Mammary epithelial cell (primary cell): ENCODE data around the gene LMTK2.

Experiments
- EZH2 ChIP-seq: IDR thresholded peaks from 2 replicates; pipeline ENCODE4 v1.6.1; 2012; ENCODE audit warnings: low read length, inconsistent platforms, borderline replicate concordance
- TF ChIP-seq, protein P1 (sequence below), 2 donors: IDR thresholded peaks in 1 of 2; conservative IDR thresholded peaks in 1 of 2; 2 replicates each; pipeline ENCODE4 v1.5.1; 2011 to 2012; ENCODE audit warnings: inconsistent platforms in 2 of 2, low read length in 2 of 2, mild to moderate bottlenecking in 2 of 2, control low read depth in 1 of 2, low read depth in 1 of 2; ENCODE audit not compliant: insufficient read depth in 1 of 2; ENCODE audit errors: extremely low read depth in 1 of 2

DNA sequence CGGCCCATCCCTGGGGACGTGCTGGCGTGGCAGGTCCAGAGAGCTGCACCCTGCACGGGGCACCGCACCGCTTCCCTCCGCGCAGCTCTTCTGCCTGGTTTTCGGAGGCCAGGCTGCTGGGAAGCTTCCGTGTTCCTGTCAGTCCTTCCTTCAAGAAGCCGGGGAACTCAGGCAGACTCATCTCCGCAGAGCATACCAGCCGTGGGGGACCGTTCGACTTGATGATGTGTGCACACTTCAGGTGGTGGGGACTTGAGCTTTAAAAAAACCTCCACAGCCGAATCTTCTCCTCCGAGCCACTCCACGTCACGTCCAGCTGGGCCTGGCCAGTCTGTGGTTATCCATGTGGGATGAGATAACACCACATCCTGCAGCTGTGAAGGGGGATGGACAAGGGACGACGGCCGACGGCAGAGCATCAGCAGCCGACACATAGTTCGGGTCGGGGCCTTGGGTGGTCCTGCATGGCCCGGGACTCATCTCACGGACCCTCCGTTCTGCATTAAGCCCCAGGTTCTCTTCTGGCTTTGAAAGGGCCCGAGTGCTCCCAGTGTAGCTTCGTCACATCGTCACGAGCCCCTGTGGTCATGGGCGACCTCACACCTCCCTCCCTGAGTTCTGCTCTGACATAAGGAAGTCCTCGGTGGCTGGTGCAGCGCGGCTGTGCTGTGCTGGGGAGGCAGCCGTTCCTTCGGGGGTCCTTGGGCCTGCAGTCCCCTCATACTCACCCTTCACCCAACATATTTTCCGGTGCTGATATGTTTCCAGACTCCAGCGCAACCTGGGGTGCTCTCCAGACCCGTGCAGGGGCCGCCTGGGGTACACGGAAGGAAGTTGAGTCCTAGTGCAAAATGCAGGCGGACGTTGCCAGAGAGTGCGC is 100.0 kb downstream of the LMTK2 start:
- TF ChIP-seq, protein P1, sequence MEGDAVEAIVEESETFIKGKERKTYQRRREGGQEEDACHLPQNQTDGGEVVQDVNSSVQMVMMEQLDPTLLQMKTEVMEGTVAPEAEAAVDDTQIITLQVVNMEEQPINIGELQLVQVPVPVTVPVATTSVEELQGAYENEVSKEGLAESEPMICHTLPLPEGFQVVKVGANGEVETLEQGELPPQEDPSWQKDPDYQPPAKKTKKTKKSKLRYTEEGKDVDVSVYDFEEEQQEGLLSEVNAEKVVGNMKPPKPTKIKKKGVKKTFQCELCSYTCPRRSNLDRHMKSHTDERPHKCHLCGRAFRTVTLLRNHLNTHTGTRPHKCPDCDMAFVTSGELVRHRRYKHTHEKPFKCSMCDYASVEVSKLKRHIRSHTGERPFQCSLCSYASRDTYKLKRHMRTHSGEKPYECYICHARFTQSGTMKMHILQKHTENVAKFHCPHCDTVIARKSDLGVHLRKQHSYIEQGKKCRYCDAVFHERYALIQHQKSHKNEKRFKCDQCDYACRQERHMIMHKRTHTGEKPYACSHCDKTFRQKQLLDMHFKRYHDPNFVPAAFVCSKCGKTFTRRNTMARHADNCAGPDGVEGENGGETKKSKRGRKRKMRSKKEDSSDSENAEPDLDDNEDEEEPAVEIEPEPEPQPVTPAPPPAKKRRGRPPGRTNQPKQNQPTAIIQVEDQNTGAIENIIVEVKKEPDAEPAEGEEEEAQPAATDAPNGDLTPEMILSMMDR (conservative IDR thresholded peaks at IDR 0.05 in 1 of 2, IDR thresholded peaks at IDR 0.05 in 1 of 2; ENCODE audit: extremely low read depth in 1 of 2, insufficient read depth in 1 of 2, low read depth in 1 of 2, low read length in 2 of 2): no peak
- TF ChIP-seq EZH2: no peak
